Naive B cell (primary cell): ENCODE measurements around the gene NFASC. TPM values are rescaled to one million over a fixed set of nuclear protein-coding genes. Genes with fewer than 3 reads are reported as not detected.

Source experiments
- ATAC-seq, 2 donors: fragments of 150-1000 bp; cut with Tn5 transposase; 2 replicates each; pipeline ENCODE4 v1.10.0; 2021; ENCODE audit warnings: low read depth in 2 of 2, mild to moderate bottlenecking in 2 of 2, moderate library complexity in 2 of 2
- DNase-seq: peaks from one replicate; pipeline ENCODE4 v3.0.0; 2022
- H3K27ac Mint-ChIP-seq, 6 donors: one replicate each; pipeline ENCODE4 v1.8.0; 2020 to 2022; ENCODE audit warnings: mild to moderate bottlenecking in 6 of 6, mixed read lengths in 6 of 6, moderate library complexity in 5 of 6, inconsistent platforms in 2 of 6
- H3K27me3 Mint-ChIP-seq, 3 donors: one replicate each; pipeline ENCODE4 v1.8.0; 2021 to 2022; ENCODE audit warnings: mixed read lengths in 3 of 3, mild to moderate bottlenecking in 1 of 3
- H3K36me3 Mint-ChIP-seq, 2 donors: one replicate each; pipeline ENCODE4 v1.8.0; 2020 to 2022; ENCODE audit warnings: mixed read lengths in 2 of 2, inconsistent platforms in 1 of 2, mild to moderate bottlenecking in 1 of 2
- H3K4me1 Mint-ChIP-seq, 3 donors: one replicate each; pipeline ENCODE4 v1.8.0; 2020 to 2022; ENCODE audit warnings: mixed read lengths in 3 of 3, inconsistent platforms in 1 of 3, mild to moderate bottlenecking in 1 of 3, moderate library complexity in 1 of 3
- H3K4me3 Mint-ChIP-seq, 8 donors: one replicate each; pipeline ENCODE4 v1.8.0; 2020 to 2022; ENCODE audit warnings: mild to moderate bottlenecking in 8 of 8, mixed read lengths in 8 of 8, moderate library complexity in 8 of 8, inconsistent platforms in 2 of 8
- H3K9me3 Mint-ChIP-seq, 7 donors: one replicate each; pipeline ENCODE4 v1.8.0; 2020 to 2022; ENCODE audit warnings: mixed read lengths in 7 of 7, mild to moderate bottlenecking in 5 of 7, inconsistent platforms in 2 of 7, moderate library complexity in 1 of 7
- polyA plus RNA-seq, 6 donors: library from polyadenylated mRNA; unstranded; fragments of 300-500 nt; fragmentation: Illumina TruSeq; gene quantifications; one replicate each; pipeline ENCODE4 v1.2.3, GENCODE V29; 2021; ENCODE audit warnings: low read depth in 6 of 6

The NFASC gene
- polyA plus RNA-seq, 6 donors from 2014 or later = 0.04 TPM; not detected in 5

GRCh38 chr1:204880906-204881305, 10.2 kb downstream of the NFASC start:
- H3K4me1 Mint-ChIP-seq = no peaks in the 10 kb centered on the region
- no peak for DNase-seq
- no peaks in the 10 kb centered on the region for H3K36me3 Mint-ChIP-seq
- no peak overlapping the region for H3K4me3 Mint-ChIP-seq
- peaks cover 0 to 2% (median 0%) of the 10 kb centered on the region in 7 donors for H3K9me3 Mint-ChIP-seq
- ATAC-seq = no peak
- peaks cover 31 to 43% (median 34%) of the 10 kb centered on the region in 3 donors for H3K27me3 Mint-ChIP-seq
- H3K27ac Mint-ChIP-seq = no peak overlapping the region

GRCh38 chr1:204882479-204882878, 11.8 kb downstream of the NFASC start:
- peaks cover 19 to 33% (median 20%) of the 10 kb centered on the region in 3 donors for H3K27me3 Mint-ChIP-seq
- H3K9me3 Mint-ChIP-seq = peaks cover 0 to 2% (median 0%) of the 10 kb centered on the region in 7 donors
- no peaks in the 10 kb centered on the region for H3K36me3 Mint-ChIP-seq
- DNase-seq (no peak), ATAC-seq (no peak)
- no peak overlapping the region for H3K27ac Mint-ChIP-seq
- no peaks in the 10 kb centered on the region for H3K4me1 Mint-ChIP-seq
- no peak overlapping the region for H3K4me3 Mint-ChIP-seq

GRCh38 chr1:204883405-204883804, 12.7 kb downstream of the NFASC start:
- DNase-seq (no peak), ATAC-seq (no peak)
- Mint-ChIP-seq H3K4me1 (no peaks in the 10 kb centered on the region), H3K4me3 (no peak overlapping the region), H3K9me3 (peaks cover 0 to 3% (median 0%) of the 10 kb centered on the region in 7 donors), H3K27ac (no peak overlapping the region), H3K36me3 (no peaks in the 10 kb centered on the region), H3K27me3 (peaks cover 14 to 31% (median 24%) of the 10 kb centered on the region in 3 donors)

GRCh38 chr1:204885288-204885711, 14.6 kb downstream of the NFASC start:
- Mint-ChIP-seq H3K9me3 (peaks cover 0 to 1% (median 0%) of the 10 kb centered on the region in 7 donors), H3K36me3 (no peaks in the 10 kb centered on the region), H3K27me3 (peaks cover 6 to 18% (median 15%) of the 10 kb centered on the region in 3 donors), H3K4me1 (peaks cover 4 to 10% (median 9%) of the 10 kb centered on the region in 3 donors), H3K4me3 (no peak overlapping the region), H3K27ac (no peak overlapping the region)
- no peak for ATAC-seq
- no peak for DNase-seq

- Mint-ChIP-seq H3K27me3 (peaks cover 6 to 18% (median 15%) of the 10 kb centered on the region in 3 donors), H3K9me3 (peaks cover 0 to 1% (median 0%) of the 10 kb centered on the region in 7 donors), H3K36me3 (no peaks in the 10 kb centered on the region), H3K4me3 (no peak overlapping the region), H3K27ac (no peak overlapping the region), H3K4me1 (peaks cover 4 to 13% (median 10%) of the 10 kb centered on the region in 3 donors)
- DNase-seq (no peak), ATAC-seq (no peak)
Observed at GRCh38 chr1:204885790-204886189, 15.1 kb downstream of the NFASC start.

GRCh38 chr1:204887846-204888245, 17.2 kb downstream of the NFASC start:
- H3K27me3 Mint-ChIP-seq = peaks cover 8 to 26% (median 18%) of the 10 kb centered on the region in 3 donors
- H3K9me3 Mint-ChIP-seq = peaks cover 0 to 1% (median 0%) of the 10 kb centered on the region in 7 donors
- H3K27ac Mint-ChIP-seq = peak overlapping the region in 1 of 6 donors; percentile 83
- H3K4me3 Mint-ChIP-seq = no peak overlapping the region
- H3K4me1 Mint-ChIP-seq = peaks cover 4 to 16% (median 10%) of the 10 kb centered on the region in 3 donors
- DNase-seq (no peak), ATAC-seq (no peak)
- H3K36me3 Mint-ChIP-seq = no peaks in the 10 kb centered on the region

- ATAC-seq (no peak), DNase-seq (no peak)
- peak overlapping the region in 1 of 6 donors; percentile 83 for H3K27ac Mint-ChIP-seq
- H3K36me3 Mint-ChIP-seq = no peaks in the 10 kb centered on the region
- H3K4me3 Mint-ChIP-seq = no peak overlapping the region
- peaks cover 0 to 5% (median 0%) of the 10 kb centered on the region in 7 donors for H3K9me3 Mint-ChIP-seq
- H3K4me1 Mint-ChIP-seq = peaks cover 4 to 16% (median 10%) of the 10 kb centered on the region in 3 donors
- peaks cover 8 to 31% (median 22%) of the 10 kb centered on the region in 3 donors for H3K27me3 Mint-ChIP-seq
Observed at GRCh38 chr1:204888294-204888693, 17.6 kb downstream of the NFASC start.

GRCh38 chr1:204889681-204890383, 19.2 kb downstream of the NFASC start:
- Mint-ChIP-seq H3K27ac (peak overlapping the region in 4 of 6 donors; percentile 26 to 89 (median 46)), H3K4me3 (peak overlapping the region in 3 of 8 donors; percentile 13 to 69 (median 28)), H3K4me1 (peaks cover 4 to 16% (median 10%) of the 10 kb centered on the region in 3 donors), H3K9me3 (peaks cover 0 to 5% (median 0%) of the 10 kb centered on the region in 7 donors), H3K36me3 (no peaks in the 10 kb centered on the region), H3K27me3 (peaks cover 12 to 28% (median 28%) of the 10 kb centered on the region in 3 donors)
- peak; percentile 42 for DNase-seq
- peak; percentile 75 to 85 for ATAC-seq

- peaks cover 24 to 46% (median 45%) of the 10 kb centered on the region in 3 donors for H3K27me3 Mint-ChIP-seq
- no peak for ATAC-seq
Observed at GRCh38 chr1:204891860-204892259, 21.2 kb downstream of the NFASC start.

GRCh38 chr1:204894031-204894430, 23.4 kb downstream of the NFASC start:
- no peak overlapping the region for H3K27ac Mint-ChIP-seq
- no peak overlapping the region for H3K4me3 Mint-ChIP-seq
- H3K4me1 Mint-ChIP-seq = peaks cover 4 to 16% (median 10%) of the 10 kb centered on the region in 3 donors
- peaks cover 35 to 49% (median 44%) of the 10 kb centered on the region in 3 donors for H3K27me3 Mint-ChIP-seq
- H3K36me3 Mint-ChIP-seq = no peaks in the 10 kb centered on the region
- DNase-seq (no peak), ATAC-seq (no peak)
- H3K9me3 Mint-ChIP-seq = peaks cover 0 to 5% (median 0%) of the 10 kb centered on the region in 7 donors

More at GRCh38 chr1:204891860-204892259, 21.2 kb downstream of the NFASC start:
- Mint-ChIP-seq H3K4me1 (peaks cover 4 to 16% (median 10%) of the 10 kb centered on the region in 3 donors), H3K36me3 (no peaks in the 10 kb centered on the region), H3K4me3 (peak overlapping the region in 1 of 8 donors; percentile 17), H3K9me3 (peaks cover 0 to 5% (median 0%) of the 10 kb centered on the region in 7 donors), H3K27ac (no peak overlapping the region)
- no peak for DNase-seq

GRCh38 chr1:204894606-204895005, 23.9 kb downstream of the NFASC start:
- Mint-ChIP-seq H3K4me3 (no peak overlapping the region), H3K36me3 (no peaks in the 10 kb centered on the region), H3K9me3 (peaks cover 0 to 5% (median 0%) of the 10 kb centered on the region in 7 donors), H3K4me1 (peaks cover 4 to 13% (median 7%) of the 10 kb centered on the region in 3 donors), H3K27me3 (peaks cover 35 to 49% (median 44%) of the 10 kb centered on the region in 3 donors), H3K27ac (no peak overlapping the region)
- DNase-seq (no peak), ATAC-seq (no peak)

- Mint-ChIP-seq H3K4me3 (no peak overlapping the region), H3K27me3 (peaks cover 37 to 58% (median 55%) of the 10 kb centered on the region in 3 donors), H3K36me3 (no peaks in the 10 kb centered on the region), H3K4me1 (peaks cover 0 to under 1% (median 0%) of the 10 kb centered on the region in 3 donors), H3K9me3 (peaks cover 0 to 5% (median 0%) of the 10 kb centered on the region in 7 donors), H3K27ac (no peak overlapping the region)
- DNase-seq = no peak
- no peak for ATAC-seq
Observed at GRCh38 chr1:204896023-204896422, 25.4 kb downstream of the NFASC start.

- H3K9me3 Mint-ChIP-seq = peaks cover 0 to 5% (median 0%) of the 10 kb centered on the region in 7 donors
- no peaks in the 10 kb centered on the region for H3K4me1 Mint-ChIP-seq
- ATAC-seq = no peak
- no peak overlapping the region for H3K27ac Mint-ChIP-seq
- peaks cover 39 to 64% (median 60%) of the 10 kb centered on the region in 3 donors for H3K27me3 Mint-ChIP-seq
- H3K4me3 Mint-ChIP-seq = peak overlapping the region in 1 of 8 donors; percentile 81
- no peak for DNase-seq
- no peaks in the 10 kb centered on the region for H3K36me3 Mint-ChIP-seq
Observed at GRCh38 chr1:204896787-204897469, 26.3 kb downstream of the NFASC start.
